HCEC 1CT (cell line): Measurements from ENCODE around the gene RALB.

Experiments
- DNase-seq: peaks from one replicate; pipeline ENCODE4 v3.0.0-alpha.2; 2017

The RALB gene

DNA sequence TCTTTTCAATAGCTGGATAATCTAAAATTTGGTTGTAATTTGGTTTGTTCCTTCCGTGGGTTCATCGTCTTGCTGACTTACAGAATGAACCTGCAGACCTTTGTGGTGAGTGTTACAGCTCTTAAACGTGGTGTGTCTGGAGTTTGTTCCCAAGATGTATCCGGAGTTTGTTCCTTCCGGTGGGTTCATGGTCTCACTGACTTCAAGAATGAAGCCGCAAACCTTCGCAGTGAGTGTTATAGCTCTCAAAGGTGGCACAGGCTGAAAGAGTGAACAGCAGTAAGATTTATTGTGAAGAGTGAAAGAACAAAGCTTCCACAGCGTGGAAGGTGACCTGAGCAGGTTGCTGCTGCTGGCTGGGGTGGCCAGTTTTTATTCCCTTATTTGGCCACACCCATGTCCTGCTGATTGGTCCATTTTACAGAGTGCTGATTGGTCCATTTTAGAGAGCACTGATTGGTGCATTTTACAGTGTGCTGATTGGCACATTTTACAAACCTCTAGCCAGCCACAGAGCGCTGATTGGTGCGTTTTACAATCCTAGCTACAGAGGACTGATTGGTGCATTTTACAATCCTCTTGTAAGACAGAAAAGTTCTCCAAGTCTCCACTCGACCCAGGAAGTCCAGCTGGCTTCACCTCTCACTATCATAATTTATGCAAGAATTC, 16.6 kb downstream of the RALB start:
- no peak for DNase-seq

DNA sequence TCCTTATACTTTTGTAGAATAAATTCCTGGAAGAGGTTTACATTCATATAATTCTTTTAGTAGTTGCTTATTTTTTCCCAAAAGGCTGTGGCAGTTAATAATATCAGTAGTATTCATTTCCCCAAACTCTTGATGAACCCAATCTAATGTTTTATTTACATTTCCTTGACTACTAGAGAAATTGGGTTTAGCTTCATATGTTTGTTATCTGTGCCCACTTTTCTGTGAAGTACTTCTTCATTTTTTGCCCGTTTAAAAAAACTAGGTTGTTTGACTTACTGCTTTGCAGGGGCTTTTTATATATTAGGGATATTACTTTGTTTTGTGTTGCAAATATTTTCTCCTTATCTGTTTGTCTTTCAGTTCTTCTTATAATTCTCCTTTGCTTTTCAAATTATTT, 17.2 kb downstream of the RALB start:
- DNase-seq: no peak

DNA sequence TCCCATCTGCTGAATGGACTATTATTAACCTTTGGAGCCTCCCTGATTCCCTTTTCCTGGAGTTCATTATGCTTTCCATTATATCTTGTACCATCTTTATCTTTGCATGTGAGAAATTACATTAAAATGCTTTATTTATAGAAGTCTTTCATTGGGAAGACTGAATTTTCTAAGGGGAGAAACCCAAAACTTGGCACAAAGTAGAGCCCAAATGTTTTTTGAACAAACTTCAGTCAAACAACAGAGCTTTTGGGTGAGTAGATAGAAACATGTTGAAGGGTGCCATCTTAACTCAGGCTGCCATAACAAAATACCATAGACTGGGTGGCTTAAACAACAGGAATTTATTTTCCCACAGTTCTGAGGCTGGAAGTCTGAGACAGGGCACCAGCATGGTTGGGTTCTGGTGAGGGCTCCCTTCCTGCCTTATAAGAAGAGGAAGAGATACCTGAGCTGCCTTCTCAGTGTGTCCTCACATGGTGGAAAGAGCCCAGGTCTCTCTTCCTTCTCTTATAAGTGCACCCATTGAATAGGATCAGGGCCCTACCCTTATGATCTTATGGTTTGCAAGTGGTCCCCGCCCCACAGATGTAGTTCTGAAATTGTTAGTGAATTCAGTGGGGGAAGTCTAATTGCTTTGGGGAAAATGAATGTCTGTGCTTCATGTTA, 19.2 kb downstream of the RALB start:
- DNase-seq: no peak

DNA sequence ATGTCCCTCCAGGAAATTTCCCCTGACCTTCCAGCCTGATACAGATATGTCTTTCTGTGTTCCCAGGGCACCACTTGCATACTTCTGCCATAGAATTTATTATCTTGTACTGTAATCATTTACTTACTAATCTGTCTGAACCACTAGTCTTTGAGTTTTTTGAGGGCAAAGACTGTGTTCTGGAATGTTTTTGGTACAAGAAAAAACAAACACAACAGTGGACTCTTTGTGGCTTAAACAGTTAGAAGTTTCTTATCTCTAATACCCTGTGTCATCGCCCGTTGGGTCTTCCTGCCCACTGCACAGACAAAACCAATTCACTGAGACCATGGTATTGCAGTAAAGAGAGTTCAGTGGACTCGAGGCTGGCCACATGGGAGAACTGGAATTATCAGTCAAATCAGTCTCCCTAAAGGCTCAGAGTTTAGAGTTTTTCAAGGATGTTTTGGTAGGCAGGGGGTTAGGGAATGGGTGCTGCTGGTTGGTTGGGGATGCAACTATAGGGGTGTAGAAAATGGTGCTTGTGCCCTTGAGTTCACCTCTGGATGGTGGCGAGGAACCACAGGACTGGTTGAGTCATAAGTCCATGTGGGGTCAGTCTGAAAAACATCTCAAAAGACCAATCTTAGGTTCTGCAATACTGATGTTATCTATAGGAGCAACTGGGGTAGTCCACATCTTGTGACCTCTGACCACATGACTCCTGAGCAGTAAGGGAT, 20.3 kb downstream of the RALB start:
- DNase-seq: no peak

DNA sequence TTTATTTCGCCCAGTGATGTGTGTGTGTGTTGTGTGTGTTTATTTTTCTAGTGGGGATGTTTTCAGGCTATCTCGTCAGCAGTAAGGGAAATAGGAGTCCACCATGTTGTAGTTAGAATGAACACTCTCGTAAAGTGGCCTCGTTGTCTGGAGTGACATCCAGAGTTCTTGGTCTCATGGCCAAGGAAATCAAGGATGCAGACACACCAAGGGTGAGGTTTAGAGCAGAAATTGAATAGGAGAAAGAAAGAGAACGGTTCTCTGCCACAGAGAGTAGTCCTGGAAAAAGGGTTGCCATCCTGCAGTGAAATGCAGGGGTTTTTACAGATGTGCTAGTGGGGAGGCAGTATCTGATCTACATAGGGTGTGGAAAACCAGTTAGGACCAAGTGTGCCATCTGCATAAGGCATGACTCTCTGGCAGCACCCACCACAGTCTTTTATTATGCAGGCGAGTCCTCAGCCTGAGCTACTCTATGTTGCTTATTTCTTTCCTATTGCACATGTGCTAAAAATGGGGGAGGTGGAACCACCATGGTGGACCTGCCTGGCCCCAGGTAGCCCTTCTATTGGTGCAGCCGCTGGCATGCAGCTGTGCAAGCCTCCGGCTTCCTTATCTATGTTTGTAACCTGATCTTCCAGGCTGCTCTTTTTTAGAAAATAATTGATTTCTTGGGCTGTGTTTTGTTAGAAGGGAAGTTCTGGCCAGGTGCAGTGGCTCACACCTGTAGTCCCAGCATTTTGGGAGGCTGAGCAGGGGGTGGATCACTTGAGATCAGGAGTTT, 23.2 kb downstream of the RALB start:
- no peak for DNase-seq

DNA sequence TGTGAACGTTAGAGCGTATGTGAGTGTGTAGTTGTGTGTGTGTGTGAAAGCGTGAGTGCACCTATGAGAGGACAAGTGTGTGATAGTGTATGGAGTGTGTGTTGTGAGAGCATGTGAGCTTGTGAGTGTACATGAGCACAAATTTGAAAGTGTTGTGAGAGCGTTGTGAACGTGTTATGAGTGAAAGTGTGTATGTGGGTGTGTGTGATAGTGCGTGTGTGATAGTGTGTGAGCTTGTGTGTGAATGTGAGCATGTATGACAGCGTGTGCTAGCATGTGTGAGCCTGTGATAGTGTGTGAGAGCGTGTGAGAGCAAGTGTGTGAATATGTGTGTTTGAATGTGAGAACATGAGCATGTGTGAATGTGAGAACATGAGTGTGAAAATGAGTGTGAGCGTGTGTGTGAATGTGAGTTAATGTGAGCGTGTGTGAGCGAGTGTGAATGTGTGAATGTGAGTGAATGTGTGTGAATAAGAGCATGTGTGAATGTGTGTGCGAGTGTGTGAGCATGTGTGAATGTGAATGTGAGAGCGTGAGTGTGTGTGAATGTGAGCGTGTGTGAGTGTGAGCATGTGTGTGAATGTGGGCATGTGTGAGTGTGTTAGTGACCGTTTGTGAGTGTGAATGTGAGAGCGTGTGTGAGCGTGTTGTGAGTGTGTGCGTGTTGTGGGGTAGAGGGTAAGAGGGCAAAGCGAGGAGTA, 25.0 kb downstream of the RALB start:
- no peak for DNase-seq

DNA sequence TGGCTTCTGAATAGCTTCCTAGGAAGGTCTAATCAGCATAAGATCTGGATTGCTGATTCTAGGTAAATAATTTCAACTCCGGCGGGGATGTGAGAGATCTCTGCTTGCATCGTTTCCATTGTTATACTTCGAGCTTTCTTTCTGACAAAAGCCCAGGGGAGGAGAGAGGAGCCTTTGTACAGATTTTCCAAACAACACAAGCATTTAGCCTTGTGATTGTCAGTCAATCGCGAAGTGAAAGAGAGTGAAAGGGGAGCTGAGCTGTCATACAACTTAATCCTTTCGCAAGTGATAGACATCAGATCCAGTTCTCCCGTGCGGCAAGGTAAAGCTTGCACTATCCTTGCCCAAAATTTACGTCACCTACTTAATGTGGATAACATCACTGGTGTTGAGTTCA, 26.2 kb downstream of the RALB start:
- DNase-seq: no peak

DNA sequence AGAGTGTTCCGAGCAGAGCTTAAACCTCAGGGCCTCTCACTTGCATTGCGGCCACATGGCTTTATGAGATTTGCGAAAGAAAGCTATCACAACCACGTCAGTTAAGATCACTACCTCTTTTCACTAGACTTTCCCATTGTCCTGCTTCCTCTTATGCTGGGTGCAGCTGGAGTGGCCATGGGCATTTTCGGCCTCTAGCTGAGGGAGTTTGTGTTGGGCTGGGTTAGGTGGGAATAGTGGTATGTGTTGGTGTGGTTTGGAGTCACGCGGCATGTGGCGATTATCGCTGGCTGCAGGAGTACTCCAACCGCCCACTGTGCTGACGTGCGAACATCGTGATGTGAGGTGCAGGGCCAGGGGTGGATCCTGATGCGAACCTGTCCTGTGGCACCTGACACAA, 27.1 kb downstream of the RALB start:
- DNase-seq: no peak

DNA sequence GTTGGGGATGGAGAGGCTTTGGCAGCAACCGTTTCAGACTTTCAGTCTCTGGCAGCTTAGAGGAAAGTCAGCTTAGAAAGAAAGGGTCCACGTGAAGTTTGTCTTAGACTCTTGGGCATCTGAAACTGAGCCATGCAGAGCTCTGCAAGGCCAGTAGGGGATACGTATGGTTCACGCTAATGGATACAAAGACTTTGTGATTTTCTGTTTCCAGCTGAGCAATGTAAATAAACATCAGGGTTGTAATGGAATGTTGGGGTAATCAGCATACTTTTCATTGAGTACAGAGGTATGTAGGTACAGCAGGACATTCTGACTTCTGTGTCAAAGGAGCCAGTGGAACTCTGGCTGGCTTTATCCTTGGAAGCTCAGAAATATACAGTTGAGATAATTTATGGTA, 31.0 kb downstream of the RALB start:
- DNase-seq: peak; percentile 25

DNA sequence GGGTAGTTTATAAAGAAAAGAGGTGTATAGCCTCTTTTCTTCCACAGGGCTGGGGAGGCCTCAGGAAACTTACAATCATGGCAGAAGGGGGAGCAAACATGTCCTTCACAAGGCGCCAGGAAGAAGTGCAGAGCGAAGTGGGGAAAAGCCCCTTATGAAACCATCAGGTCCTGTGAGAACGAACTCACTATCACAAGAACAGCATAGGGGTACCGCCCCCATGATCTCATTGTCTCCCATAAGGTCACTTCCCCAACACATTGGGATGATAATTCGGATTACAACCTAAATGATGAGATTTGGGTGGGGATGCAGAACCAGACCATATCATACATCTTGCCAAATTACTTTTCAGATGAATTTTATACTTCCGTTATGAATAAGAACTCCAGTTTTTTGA, 32.4 kb downstream of the RALB start:
- DNase-seq: no peak

DNA sequence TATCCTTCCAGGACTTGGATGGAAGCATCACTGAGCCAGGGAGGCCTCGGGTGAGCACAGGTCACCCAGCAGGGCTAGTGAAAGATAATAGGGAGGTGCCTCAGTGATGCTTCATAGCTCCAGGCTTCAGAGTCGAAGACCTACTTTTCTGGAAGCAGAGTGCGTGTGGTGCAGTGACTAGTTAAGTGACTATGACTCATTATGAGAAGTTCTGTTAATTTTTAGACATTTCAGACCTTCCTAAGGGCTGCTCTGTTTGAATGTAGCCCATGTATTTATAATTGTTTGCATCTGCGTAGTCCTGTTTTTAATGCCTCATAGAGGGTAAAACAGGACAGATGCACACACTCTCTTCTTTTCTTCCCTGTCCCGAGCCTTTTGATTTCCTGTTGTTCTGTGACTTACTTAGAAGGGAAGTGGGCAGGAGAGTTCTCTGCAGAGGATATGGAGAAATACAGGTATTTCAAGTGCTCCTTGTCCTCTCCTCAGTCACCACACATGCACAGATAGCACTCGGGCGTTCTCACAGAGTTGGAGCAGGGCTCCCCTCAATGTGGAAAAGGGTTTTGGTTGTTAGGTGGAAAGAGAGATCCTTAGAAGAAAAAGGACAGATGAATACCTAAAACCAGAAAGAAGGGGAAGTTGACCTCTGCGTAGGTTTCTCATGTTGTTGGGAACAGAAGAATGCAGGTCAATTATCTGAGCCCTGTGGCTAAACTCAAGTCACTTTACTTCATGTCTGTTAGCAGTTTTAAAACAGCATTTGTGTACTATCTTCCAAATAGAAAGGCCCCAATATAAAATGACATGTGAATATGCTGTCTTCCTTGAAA, 34.7 kb downstream of the RALB start:
- peak; percentile 90 for DNase-seq

DNA sequence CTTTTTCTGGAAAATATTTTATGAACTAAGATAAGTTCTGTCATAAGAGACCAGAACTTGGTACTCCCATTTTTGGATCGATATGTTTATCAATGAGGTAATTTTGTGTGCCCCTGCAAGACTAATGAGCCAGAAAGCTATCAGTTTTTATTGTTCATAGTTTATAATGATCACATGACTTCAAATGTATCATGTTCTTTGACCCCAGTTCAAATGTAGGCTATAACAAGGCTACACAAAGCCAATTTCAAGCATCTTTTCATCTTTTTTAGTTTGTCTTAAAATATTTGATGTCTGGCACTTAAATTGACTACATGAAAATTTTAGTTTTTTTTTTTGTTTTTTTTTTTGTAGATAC, 35.3 kb downstream of the RALB start:
- no peak for DNase-seq

DNA sequence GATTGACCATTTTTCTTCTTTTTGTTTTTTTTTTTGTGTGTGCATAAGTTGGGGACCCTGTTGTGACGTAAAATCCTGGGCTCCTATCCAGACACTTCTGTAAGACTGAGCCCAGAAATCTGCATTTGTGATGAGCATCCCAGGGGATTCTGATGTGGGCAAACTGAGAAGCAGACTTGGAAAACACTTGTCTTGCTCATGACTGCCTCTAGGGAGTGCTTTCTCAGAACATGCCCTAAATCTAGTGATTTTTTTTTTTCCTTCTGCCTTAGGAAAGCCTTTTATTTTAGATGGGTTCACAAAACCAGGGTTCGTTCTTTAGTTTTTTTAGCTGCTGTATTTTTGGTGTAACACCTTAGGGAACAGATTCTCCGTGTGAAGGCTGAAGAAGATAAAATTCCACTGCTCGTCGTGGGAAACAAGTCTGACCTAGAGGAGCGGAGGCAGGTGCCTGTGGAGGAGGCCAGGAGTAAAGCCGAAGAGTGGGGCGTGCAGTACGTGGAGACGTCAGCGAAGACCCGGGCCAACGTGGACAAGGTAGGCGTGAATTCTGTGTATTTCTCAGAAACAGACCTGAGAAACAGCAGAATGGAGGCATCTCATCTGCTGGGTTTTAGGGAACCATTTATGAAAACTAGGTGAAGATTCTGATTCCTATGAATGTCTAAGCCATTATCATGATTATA, 36.7 kb downstream of the RALB start:
- DNase-seq: no peak

DNA sequence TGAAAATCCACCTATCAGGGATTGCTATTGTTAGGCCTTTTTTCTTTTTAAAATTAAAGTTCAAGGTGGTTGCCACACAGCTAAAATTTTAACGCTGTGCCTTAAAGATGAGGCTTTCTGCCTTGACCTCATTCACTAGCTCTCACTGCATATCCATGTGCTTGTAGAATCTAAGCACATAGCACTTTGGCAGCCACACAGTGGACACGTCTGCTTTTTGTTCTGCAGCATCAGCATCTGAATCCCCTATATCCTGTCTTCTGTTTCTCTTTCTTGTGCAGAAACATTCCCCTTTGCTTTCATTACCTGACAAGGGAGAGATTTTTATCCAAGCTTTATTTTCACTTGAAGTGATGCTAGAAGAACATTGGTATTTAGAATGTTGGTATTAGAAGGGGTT, 38.1 kb downstream of the RALB start:
- no peak for DNase-seq

DNA sequence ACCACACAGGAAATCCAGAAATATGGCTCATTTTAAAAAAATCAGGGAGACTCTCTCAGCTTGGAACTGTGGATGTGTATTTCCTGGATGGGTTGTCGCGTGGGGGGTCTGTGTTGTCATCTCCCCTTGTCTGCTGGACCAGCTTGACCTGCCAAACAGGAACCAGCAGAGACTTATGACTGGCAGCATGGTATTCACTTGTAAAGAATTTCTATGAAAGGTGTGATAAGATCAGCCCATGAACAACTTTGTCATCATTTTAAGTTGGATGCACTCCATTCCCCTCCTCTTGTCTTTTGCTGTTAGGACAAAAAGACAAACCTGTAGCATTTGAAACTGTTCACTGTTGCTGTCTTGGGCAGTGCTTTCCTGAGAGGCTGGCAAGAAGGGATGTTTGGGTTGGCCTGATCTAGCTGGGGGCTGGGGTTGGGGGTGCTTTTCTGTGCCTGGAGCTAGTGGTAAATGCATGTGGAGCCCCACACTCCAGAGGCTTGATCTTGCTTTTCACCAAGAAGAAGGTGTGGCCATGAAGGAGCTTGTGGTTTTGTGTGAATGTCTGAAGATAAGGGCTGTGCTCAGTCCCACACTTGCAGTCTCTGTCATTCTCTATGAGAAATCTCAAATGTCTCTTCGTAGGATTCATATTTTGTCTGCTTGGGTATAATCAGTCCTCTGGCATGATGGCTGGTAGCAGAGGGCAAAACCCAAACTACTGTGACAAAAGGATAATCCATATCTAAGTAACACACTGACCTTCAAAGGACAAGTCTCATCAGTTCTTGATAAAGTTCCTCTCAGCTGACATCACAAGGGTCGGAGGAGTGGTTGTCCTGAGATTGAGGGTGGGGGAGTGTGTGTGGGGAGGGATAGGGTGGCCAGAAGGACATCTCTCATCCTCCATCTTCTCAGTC, 39.0 kb downstream of the RALB start:
- DNase-seq: no peak

DNA sequence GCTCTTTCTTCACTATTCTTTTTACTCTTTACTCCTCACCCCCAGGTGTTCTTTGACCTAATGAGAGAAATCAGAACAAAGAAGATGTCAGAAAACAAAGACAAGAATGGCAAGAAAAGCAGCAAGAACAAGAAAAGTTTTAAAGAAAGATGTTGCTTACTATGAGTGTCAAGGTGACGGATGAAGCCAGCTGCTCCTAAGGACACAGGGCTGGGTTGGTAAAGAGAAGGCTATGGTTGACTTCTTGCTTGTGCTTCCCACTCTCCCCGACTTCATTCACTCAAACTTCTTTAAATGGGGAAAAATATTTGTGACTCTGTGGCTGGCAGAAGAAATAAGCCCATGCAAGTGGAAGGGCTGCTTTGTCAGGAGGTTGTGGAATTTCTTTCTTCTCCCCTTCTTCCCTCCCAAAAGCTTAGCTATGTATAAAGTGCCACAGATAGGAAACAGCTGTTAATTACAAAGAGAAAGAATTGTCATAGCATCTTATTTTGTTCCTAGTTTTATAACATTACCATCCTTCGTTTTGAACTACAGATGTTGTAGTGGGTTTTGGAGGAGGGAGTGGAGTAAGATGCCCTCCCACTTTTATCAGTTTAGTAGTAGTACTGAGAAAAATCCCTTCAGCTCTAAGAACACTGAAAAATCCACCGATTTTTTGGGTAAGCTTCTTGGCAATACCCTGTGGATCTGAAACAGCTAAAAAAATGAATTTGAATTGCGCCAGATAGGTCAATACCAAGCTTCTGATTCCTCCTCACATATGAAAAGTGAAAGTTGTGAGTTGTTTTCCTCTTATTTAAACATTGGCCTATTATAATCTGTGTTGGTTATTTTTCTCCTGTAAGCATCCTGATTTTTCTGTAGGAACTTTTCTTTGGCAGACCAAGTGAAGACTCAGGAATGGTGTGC, 40.7 kb downstream of the RALB start:
- DNase-seq: no peak

DNA sequence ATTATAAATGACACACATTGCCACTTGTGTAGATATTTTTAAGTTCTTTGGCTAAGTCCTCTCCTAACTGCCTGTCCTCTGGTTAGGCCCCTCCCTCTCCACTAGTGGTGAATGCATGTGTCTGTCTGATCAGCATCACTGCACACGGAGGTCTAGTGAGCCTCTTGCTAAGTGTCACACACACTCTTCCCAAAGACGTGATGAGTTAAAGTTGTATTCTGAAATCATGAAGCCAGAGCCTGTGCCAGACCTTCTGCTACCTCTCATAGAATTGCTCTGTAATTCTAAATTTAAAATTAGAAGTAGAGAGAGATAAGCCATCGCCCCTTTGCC, 41.3 kb downstream of the RALB start:
- no peak for DNase-seq

DNA sequence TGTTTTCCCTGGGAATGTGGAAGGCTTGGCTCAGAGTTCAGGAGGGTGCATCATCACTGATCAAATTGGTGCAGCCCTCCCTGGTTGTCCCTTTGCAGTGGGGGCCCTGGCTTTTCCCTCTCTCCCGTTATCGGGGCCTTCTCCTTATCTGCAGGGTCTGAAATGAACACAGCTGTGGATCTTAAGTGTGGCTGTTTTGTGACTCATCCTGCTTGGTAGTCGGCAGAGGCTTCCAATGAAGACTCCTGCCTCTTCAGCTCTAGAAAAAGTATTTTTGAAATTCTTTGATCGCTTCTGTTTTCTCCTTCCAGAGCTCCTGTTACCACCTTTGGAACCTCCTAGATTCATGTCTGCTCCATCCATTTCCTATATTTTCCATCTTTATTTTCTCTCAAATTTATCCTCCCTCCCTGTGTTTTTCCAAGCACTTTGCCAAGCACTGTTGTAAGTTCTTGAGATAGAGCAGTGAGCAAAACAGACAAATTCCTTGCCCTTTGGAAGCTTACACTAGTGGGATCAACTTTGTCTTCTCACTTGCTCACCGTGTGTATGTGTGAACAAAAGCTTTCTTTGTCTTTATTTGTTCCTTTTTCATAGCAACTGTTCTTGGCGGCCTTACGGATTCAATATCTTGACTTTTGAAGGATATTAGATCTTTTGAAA, 45.7 kb downstream of the RALB start:
- no peak for DNase-seq

DNA sequence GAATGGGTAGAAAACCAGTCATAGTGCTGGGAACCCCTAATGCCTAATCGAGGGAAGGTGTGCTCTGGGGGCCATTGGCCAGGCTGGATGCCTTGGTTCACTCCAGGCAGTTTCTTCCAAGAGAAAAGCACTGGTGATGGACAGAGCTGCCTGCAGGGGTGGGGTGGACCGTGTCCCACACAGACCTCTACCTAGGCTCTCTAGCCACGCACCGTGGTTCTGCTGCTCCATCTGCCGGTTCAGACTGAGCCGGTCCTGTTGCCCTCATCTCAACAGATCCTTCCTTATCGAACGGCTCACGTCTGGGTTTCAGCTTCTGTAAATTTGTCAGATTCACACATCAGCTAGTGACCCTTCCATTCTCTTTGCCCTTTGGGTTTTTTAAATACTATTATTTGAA, 46.4 kb downstream of the RALB start:
- DNase-seq: no peak
